Small intestine (tissue), 7 donors: Measurements from ENCODE around the gene ADIPOQ. TPM values are rescaled to one million over a fixed set of nuclear protein-coding genes. Genes with fewer than 3 reads are reported as not detected.
A peak's percentile ranks its signal among the peaks of the same experiment; 100 is the strongest.

Source experiments
- DNase-seq, 2 donors: peaks; one replicate each; pipeline versions ENCODE4 v3.0.0 to v3.0.0-alpha.2; 2013
- FAIRE-seq: peaks from 2 replicates; lab custom pipeline; 2012; peaks lifted over from hg19 to GRCh38; lab: Jason Lieb, UNC
- H3K27ac ChIP-seq, 3 donors: one replicate each; pipeline ENCODE4 v1.5.1; 2013; ENCODE audit warnings: low read length in 2 of 3, mild to moderate bottlenecking in 2 of 3, control low read depth in 1 of 3, inconsistent platforms in 1 of 3, low read depth in 1 of 3, moderate library complexity in 1 of 3
- H3K27me3 ChIP-seq, 3 donors: one replicate each; pipeline ENCODE4 v1.6.1; 2013; ENCODE audit warnings: low read length in 3 of 3, inconsistent platforms in 1 of 3; ENCODE audit not compliant: control insufficient read depth in 3 of 3, insufficient read depth in 3 of 3
- H3K36me3 ChIP-seq, 3 donors: one replicate each; pipeline ENCODE4 v1.6.1; 2013; ENCODE audit warnings: low read length in 3 of 3, inconsistent platforms in 1 of 3, low read depth in 1 of 3, mild to moderate bottlenecking in 1 of 3, moderate library complexity in 1 of 3; ENCODE audit not compliant: control insufficient read depth in 3 of 3, insufficient read depth in 2 of 3
- H3K4me1 ChIP-seq, 3 donors: one replicate each; pipeline ENCODE4 v1.6.1; 2013; ENCODE audit warnings: low read length in 2 of 3, inconsistent platforms in 1 of 3, low read depth in 1 of 3, mild to moderate bottlenecking in 1 of 3, moderate library complexity in 1 of 3; ENCODE audit not compliant: control insufficient read depth in 3 of 3, insufficient read depth in 2 of 3
- H3K4me3 ChIP-seq, 3 donors: one replicate each; pipeline ENCODE4 v1.5.1; 2013; ENCODE audit warnings: low read length in 3 of 3, control low read depth in 1 of 3, inconsistent platforms in 1 of 3, low read depth in 1 of 3, mild to moderate bottlenecking in 1 of 3, moderate library complexity in 1 of 3
- H3K9me3 ChIP-seq, 2 donors: one replicate each; pipeline ENCODE4 v1.6.1; 2013; ENCODE audit warnings: low read depth in 1 of 2, low read length in 1 of 2; ENCODE audit not compliant: control insufficient read depth in 2 of 2, insufficient read depth in 1 of 2
- WGBS, 3 donors: extraction: QIAGEN DNeasy Blood & Tissue Kit; methylation state at CpG; one replicate each; pipeline ENCODE4 v1.1.7; 2013; 5-methylcytosine and 5-hydroxymethylcytosine counted together
- polyA plus RNA-seq, 4 donors: library from polyadenylated mRNA; stranded (reverse) in 3 of 4; unstranded in 1 of 4; fragments of 200-250 nt in 3 of 4; fragments of 120-200 nt in 1 of 4; gene quantifications; one replicate each; pipeline versions ENCODE4 v1.2.1 to v1.2.3, GENCODE V29; 2013
- donor health status: healthy with polysubstance abuse.
- donor health status: control.
- donor health status: control.
- donor health status: Bipolar disorder and iron deficiency.
- donor health status: healthy.

The ADIPOQ gene
- polyA plus RNA-seq, 4 donors = 0.22 to 34.5 (median 0.54) TPM; not detected in 1

- Histone ChIP-seq H3K4me1 (peaks cover 0 to 12% (median 0%) of the 10 kb centered on the region in 3 donors), H3K27me3 (peaks cover 0 to 53% (median 15%) of the 10 kb centered on the region in 3 donors), H3K4me3 (no peak overlapping the region), H3K27ac (no peak overlapping the region), H3K9me3 (no peaks in the 10 kb centered on the region), H3K36me3 (no peaks in the 10 kb centered on the region)
- DNase-seq = no peak
- FAIRE-seq = no peak
- 61 to 77% (median 63%) methylated on average over 2 of the region's 2 CpGs for WGBS, 3 donors
These were observed 19.1 kb upstream of the ADIPOQ start for GRCh38 chr3:186823386-186823785.

DNA sequence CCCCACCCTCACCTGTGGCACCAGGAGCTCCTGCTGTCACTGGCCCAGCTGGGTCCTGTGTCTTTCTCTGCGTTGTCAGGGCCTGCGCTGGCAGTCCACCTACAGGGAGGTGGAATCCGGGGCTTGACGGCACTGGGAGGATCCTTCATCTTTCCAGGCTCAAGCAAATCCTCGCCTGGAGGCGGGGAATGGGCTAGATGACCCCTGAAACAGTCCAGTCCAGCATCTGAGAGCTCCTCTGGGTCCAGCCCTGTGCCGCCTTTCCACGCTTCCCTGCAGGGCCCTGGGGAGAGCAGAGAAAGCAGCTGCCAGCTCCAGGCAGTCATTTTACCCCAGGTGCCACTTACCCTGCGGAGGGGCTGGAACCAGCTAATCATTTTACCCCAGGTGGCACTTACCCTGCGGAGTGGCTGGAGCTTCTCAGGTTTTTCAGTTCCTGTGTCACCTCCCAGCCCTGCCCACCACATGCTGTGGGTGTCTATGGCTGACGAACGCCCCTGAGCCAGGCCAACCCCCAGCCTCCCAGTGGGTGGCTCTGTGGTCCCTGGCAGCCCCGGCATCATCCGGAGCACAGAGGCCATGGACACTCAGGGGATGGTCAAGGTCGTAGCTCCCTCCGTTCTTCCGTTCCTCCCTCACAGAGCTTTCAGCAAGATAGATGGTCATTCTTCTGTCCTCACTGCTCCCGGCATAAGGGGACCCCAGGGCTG lies 17.9 kb upstream of the ADIPOQ start:
- Histone ChIP-seq H3K9me3 (no peaks in the 10 kb centered on the region), H3K4me3 (no peak overlapping the region), H3K36me3 (no peaks in the 10 kb centered on the region), H3K27ac (no peak overlapping the region), H3K27me3 (peaks cover 0 to 64% (median 20%) of the 10 kb centered on the region in 3 donors), H3K4me1 (peaks cover 0 to 12% (median 0%) of the 10 kb centered on the region in 3 donors)
- 22 to 34% (median 30%) methylated on average over 17 to 18 of the region's 18 CpGs for WGBS, 3 donors
- DNase-seq = peak in 1 of 2 donors; percentile 31
- no peak for FAIRE-seq

- Histone ChIP-seq H3K4me1 (peaks cover 0 to 12% (median 0%) of the 10 kb centered on the region in 3 donors), H3K9me3 (no peaks in the 10 kb centered on the region), H3K4me3 (no peak overlapping the region), H3K27me3 (peaks cover 0 to 71% (median 25%) of the 10 kb centered on the region in 3 donors), H3K27ac (no peak overlapping the region), H3K36me3 (no peaks in the 10 kb centered on the region)
- no peak for FAIRE-seq
- WGBS, 3 donors = 7 to 10% (median 8%) methylated on average over 23 of the region's 23 CpGs
- peak in 1 of 2 donors; percentile 30 for DNase-seq
These were observed 17.2 kb upstream of the ADIPOQ start for GRCh38 chr3:186825294-186825821.

- FAIRE-seq (no peak), DNase-seq (no peak)
- Histone ChIP-seq H3K27ac (no peak overlapping the region), H3K4me3 (no peak overlapping the region), H3K27me3 (peaks cover 2 to 76% (median 27%) of the 10 kb centered on the region in 3 donors), H3K9me3 (peaks cover 0 to 2% of the 10 kb centered on the region in 2 donors), H3K4me1 (peaks cover 0 to 12% (median 0%) of the 10 kb centered on the region in 3 donors), H3K36me3 (no peaks in the 10 kb centered on the region)
- WGBS, 3 donors = 19 to 27% (median 23%) methylated on average over 11 of the region's 11 CpGs
These were observed 16.6 kb upstream of the ADIPOQ start for GRCh38 chr3:186825872-186826409.

DNA sequence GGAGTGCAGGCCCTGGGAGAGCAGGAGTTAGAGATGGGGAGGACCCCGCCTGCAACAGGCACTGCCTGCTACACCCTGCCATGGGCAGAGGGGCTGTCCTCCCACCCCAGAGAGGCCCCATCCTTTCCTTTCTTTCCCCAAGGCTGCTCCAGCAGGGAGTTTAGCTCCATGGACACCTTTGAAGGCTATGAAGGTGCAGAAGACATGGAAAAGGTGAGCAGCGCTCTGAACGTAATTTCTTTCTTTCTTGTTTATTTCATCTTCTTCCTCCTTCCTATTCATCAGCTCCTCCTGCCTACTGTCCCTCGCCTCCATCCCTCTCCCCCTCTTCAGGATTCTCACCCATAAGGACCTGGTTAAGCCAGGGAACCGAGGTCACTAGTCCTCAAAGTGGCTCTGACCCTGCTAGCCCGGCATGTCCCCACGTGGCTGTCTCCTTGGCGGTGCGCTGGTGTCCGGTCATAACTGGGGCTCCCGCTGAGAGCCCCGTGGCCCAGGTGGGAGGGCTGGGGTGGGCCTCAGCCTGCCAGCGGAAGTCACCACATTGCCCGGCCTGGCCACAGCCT lies 16.0 kb upstream of the ADIPOQ start:
- Histone ChIP-seq H3K36me3 (no peaks in the 10 kb centered on the region), H3K4me1 (peaks cover 0 to 12% (median 0%) of the 10 kb centered on the region in 3 donors), H3K27ac (no peak overlapping the region), H3K9me3 (peaks cover 0 to 3% of the 10 kb centered on the region in 2 donors), H3K27me3 (peaks cover 2 to 81% (median 30%) of the 10 kb centered on the region in 3 donors), H3K4me3 (peak overlapping the region in 1 of 3 donors; percentile 78)
- DNase-seq (peak in 1 of 2 donors; percentile 26), FAIRE-seq (no peak)
- WGBS, 3 donors = 11 to 13% (median 12%) methylated on average over 14 of the region's 14 CpGs

DNA sequence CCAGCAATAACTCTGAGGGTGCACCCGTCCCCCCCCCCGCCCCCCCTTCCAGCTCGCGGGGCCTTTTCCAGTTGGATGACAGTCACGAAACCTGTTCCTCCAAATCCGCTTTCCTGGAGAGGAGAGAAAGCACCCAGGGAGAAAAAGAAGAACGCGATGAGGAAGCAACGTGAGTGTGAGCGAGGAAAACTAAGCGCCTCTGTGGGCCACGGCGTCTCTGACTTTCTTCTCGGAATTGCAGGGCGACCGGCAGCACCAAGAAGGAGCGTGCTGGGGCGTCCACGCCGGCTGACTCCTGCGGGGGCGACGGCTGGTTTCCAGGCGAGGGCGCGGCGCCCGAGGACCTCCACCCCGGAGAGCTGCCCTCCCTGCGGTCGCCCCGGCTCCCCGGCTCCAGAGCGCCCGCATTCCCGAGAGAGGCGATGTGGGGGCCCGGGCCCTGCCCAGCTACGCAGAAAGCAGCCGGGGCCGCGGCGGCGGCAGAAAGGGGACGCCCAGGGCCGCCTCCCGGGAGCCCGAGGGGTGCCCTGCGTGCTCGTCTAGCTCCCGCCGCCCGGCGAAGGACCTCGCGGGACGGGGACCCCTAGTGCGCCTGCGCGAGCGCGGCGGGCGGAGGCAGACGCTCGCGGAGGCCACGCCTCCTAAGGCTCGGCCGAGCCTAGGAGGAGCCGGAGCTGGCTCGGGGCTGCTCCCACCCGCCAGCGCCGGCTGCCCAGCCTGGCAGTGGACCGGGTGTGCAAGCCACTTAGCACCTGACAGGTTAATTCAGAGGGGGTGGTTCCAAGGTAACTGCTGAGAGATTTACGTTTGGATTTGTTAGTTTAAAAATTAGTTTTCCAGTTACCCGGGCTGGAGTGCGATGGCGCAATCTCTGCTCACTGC lies 15.3 kb upstream of the ADIPOQ start:
- DNase-seq = peak; percentile 81 to 92
- H3K4me3 ChIP-seq = peak overlapping the region; percentile 37 to 78 (median 56)
- H3K36me3 ChIP-seq = no peaks in the 10 kb centered on the region
- FAIRE-seq = no peak
- WGBS, 3 donors = 2% methylated on average over 61 to 80 of the region's 80 CpGs
- H3K27ac ChIP-seq = no peak overlapping the region
- H3K9me3 ChIP-seq = peaks cover 0 to 3% of the 10 kb centered on the region in 2 donors
- H3K27me3 ChIP-seq = peaks cover 2 to 84% (median 32%) of the 10 kb centered on the region in 3 donors
- H3K4me1 ChIP-seq = peaks cover 0 to 12% (median 0%) of the 10 kb centered on the region in 3 donors

DNA sequence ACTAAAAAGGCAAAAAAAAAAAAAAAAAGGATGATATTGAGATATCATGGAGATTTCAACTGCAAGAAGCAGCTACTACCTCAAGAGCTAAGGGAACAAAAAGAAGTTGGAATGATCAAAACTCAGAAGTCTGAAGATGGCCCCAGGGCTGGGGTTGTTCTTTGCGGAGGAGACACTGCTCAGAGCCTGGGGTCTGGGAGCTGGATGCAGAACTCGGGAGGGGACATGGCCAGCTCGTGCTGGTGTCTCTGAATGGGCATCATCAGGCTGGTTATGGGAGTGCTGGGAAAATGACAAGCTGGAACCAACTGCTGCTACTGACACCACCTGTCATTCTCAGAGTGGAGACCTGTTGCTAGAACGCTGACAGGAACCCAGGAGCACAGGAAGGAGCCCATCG lies 14.2 kb upstream of the ADIPOQ start:
- Histone ChIP-seq H3K4me3 (no peak overlapping the region), H3K27me3 (peaks cover 2 to 82% (median 32%) of the 10 kb centered on the region in 3 donors), H3K9me3 (peaks cover 0 to 3% of the 10 kb centered on the region in 2 donors), H3K36me3 (no peaks in the 10 kb centered on the region), H3K4me1 (peaks cover 0 to 12% (median 0%) of the 10 kb centered on the region in 3 donors), H3K27ac (no peak overlapping the region)
- FAIRE-seq = no peak
- no peak for DNase-seq
- WGBS, 3 donors = 20 to 28% (median 26%) methylated on average over 5 of the region's 5 CpGs
